ENCODE data around the gene RHBDF1.

RHBDF1 gene

DNA sequence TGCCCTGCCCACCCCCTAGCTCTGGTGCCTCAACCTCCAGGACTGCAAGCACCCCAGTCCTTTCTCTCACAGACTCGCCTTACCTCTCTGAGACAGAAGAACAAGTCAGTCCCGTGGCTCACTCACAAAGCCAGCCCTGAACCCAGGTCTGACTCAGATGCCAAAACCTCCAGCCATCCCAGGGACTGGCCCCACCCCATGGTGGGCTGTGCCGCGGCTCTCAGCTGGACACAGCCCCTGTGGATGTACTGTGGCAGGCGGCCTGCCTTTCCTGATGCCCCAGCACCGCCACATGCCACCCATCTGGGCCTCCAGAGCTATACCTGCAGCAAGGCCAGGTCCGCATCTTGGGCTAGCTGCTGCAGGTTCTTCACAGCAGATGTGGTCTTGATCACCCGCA is 25.4 kb upstream of the RHBDF1 start:
- intact Hi-C loops (cut with DNase I), result loop anchor here (1.0 kb wide), 1 partner anchor 33 kb away; no protein-coding TSS in a partner anchor
- no peak for DNase-seq

DNA sequence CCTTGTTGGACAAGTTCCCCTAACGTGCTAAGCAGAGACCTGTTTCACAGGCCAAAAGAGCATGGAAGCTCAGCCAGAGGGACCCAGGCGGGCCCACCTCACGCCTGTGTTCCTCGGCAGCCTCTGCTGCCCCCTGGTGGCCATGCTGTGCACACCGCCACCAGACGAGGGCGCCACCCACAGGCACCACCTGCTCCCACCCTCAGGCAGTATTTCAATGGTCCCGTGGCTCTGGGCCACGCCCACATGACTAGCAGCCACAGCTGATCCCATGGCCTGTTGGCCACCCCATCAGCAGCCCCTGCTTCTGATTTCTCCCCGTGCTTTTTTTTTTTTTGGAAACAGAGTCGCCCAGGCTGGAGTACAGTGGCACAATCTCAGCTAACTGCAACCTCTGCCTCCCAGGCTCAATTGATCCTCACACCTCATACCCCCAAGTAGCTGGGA is 24.5 kb upstream of the RHBDF1 start:
- DNase-seq, result peak; percentile 74 to 98 (median 86)
- intact Hi-C loops (cut with DNase I), result loop anchor here (1.0 kb wide), 1 partner anchor 32 kb away; no protein-coding TSS in a partner anchor

DNA sequence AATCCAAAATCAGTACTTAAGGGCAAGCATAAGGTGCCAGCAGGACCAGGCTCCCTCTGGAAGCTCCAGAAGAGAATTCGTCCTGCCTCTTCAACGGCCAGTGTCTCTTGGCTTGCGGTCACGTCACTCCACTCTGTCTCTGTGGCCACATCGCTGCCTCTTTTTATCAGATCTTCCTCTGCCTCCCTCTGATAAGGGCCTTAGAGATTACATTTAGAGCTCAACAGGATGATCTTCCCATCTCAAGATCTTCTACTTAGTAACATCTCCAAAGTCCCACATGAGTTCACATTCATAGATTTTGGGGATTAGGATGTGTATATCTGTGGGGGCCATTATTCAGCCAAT is 22.5 kb upstream of the RHBDF1 start:
- DNase-seq, result no peak
- intact Hi-C loops (cut with DNase I), result no loop called here

DNA sequence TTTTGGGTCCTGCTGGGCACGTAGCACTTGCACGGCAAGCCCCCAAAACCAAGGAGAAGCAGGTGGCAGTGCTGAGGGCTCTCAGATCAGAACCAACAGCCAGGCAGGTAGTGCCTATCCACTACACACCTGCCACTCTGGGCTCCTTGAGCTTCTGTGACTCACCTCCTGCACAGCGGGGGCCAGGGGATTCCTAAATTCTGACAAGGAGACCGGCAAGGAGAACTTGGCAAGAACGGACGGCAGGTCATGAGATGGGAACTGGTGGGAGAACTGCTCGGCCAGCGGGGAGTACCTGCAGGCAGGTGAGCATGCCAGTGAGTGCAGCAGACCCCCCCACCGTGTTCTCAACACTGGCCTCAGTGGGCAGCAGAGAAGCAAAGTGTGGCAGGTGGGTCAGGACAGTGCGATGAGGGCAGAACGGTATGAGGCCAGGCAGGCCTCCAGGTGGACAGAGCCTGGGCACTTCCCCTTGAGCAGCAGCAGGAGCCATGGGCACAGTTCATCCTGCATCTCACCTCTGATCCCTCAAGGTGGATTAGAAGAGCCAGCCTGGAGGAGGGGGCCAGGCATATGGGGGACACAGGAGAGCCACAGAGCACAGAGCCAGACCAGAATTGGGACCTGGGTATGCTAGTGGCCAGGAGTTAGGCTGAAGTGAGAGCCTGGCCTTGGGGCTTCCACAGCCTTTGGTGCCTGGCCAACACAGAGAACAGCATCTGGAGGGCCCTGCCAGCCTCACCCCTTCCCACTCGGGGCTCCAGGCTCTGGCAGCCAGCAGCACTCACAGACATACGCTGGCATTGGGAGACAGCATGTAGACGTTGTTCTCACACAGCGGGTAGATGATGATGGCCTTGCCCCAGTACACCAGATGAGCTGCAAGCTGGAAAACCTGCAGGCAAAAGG is 20.3 kb upstream of the RHBDF1 start:
- intact Hi-C loops (cut with DNase I), result no loop called here
- DNase-seq, result peak in 1 of 10 donors; percentile 83

DNA sequence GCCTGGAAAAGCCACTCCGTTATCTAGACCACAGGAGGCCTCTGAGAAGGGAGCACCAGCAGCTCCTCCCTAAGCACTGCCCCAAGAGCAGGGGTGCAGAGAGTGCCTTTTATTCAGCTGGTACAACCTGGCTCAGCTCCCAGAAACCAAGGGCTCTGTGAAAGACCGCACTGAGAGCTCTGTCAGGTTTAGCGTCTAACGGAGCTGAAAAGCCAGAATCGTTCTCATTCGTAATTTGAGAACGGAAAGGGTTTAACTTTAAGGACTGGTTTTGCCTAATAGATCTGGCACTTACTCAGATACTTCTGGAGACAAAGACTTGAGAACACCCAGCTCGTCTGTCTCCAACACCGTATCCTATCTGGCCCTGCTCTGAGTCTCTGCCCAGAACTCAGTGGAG is 19.1 kb upstream of the RHBDF1 start:
- intact Hi-C loops (cut with DNase I), result no loop called here
- DNase-seq, result peak in 6 of 10 donors; percentile 55 to 92 (median 64)

DNA sequence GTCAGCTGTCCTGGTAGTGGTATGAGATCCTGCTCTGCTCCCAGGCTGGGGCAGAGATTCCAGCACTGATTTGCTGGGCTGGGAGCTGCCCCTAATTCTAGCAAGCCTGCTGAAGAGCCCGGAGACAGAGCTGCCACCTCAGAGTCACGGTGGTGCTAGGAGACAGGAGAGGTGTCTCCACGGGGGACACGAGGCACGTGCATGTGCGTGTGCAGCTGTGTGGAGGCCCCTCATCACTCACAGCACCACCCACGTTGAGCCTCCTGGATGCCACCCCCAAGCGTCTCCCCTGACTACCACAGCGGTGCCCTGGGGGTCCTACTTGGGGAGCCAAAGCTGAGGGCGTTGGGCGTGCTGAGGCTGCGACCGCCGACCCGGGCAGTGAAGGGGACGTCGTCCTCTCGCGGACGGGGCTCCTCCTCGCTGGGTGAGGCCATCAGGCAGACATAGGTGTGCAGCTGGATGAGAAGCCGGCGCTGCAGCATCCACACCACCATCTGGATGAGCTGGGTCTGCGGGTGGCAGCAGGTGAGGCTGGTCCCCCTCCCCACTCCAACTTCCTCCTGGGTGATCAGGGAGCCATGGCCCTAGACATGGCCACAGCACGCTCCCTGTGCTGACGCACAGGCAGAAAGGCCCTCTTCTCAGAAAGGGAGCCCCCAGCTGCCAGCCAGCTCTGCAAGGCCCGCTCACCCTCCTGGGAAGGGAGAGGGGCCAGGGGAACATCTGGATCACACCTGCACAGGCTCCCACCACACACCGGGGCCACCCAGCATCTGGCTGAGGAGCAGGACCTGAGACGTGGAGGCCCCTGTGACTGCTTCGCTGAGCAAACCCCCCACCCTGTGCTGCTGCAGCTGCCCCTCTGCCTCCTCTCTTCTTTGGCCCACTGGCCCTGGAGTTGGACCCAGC is 17.2 kb upstream of the RHBDF1 start:
- intact Hi-C loops (cut with DNase I), result no loop called here
- DNase-seq, result peak in 1 of 10 donors; percentile 66

DNA sequence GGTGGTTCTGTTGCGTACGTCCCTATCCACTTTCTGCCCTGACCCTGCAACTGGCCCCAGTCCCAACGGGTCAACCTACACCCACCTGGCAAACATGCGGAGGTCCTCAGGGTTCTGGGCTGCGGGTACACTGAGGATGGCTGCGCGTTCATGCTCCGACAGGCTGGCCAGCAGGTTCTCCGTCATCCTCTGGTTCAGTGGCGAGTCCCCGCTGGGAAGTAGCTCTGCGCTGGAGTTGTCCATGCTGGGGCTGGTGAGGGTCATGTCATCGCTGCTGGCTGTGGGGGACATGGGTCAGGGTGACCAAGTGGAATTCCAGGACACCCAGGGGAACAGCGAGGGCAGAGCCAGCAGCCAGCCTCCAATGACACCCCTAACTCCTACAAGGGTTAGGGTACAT is 16.2 kb upstream of the RHBDF1 start:
- no peak for DNase-seq

DNA sequence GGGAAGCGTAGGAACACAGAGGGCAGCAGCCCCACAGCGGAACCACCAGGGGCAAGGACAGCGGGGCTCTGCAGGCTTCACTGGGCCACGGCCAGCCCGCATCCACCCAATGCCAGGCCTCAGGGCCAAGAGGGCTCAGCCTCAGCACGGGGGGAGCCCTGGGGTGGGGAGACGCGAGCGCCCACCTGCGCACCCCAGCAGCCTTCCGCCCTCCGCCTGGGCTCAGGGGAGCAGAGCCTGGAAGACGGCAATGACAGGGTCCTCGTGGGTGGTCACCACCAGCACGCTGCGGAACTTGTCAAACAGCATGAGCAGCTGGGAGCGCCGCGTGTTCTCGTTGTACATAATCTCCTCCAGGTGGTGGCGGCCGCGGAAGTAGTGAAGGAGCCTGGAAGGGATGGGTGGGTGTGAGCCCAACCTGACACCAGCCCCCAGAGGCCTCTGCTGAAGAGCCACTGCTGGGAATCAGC is 14.1 kb upstream of the RHBDF1 start:
- intact Hi-C loops (cut with DNase I), result no loop called here
- DNase-seq, result peak in 3 of 10 donors; percentile 65 to 88 (median 72)

More for the DNA sequence above, 16.2 kb upstream of the RHBDF1 start:
- intact Hi-C loops (cut with DNase I), result no loop called here

DNA sequence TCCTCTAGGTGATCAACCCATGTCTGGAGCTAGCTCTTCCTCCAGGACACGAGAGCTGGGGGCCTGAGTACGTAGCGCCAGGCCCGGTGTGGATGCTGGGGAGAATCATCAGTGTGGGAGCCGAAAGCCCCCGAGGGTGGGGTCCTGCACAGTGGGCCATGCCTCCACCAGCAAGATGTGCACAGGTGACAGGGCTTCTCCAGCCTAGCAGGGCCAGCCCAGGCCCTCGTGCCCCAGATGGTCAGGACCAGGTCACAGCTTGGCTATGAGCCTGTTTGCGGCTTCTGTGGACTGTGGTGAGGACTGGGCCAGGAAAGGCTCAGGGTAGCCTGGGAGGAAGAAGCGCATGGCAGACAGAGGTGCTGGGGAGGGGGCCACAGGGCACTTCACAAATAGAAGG is 13.4 kb upstream of the RHBDF1 start:
- no peak for DNase-seq
- intact Hi-C loops (cut with DNase I), result no loop called here

DNA sequence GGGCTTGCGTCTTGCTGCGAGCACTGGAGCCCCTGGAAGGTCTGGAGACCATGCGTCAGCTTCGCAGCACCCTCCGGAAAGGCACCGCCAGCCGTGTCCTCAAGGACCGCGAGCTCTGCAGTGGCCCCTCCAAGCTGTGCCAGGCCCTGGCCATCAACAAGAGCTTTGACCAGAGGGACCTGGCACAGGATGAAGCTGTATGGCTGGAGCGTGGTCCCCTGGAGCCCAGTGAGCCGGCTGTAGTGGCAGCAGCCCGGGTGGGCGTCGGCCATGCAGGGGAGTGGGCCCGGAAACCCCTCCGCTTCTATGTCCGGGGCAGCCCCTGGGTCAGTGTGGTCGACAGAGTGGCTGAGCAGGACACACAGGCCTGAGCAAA is 13.0 kb upstream of the RHBDF1 start:
- DNase-seq, result no peak
- intact Hi-C loops (cut with DNase I), result no loop called here

DNA sequence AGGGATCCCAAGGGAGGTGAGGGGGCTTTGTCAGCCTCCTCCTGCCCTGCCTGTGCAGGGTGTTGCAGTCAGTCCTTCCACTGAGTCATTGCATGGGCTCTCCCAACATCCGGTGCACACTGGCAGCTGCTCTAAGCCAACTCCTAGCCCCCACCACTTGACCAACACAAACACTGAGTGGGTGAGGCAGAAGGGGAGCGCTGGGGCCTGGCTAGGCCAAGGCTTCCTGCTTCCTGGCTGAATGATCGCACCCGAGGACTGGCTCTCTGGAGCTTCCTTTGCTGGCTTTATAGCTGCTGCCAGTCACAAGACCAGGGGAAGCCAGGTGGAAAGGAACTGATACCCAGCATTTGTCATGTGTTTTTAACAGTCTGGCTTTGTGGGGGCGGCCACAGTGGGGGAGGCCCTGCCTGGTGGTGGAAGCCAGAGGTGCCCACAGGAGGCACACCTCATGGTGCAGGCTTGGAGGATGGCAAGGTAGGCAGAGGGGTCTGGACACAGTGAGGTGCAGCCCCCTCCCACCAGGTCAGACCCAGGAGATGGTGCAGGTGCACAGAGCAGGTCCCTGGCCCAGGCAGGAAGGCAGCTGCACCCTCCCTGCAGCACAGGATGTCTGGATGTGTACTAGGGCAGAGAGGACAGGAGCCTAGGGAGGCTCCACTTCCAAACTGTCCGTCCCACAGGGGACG is 12.4 kb upstream of the RHBDF1 start:
- DNase-seq, result peak in 6 of 10 donors; percentile 45 to 90 (median 54)
- intact Hi-C loops (cut with DNase I), result no loop called here

DNA sequence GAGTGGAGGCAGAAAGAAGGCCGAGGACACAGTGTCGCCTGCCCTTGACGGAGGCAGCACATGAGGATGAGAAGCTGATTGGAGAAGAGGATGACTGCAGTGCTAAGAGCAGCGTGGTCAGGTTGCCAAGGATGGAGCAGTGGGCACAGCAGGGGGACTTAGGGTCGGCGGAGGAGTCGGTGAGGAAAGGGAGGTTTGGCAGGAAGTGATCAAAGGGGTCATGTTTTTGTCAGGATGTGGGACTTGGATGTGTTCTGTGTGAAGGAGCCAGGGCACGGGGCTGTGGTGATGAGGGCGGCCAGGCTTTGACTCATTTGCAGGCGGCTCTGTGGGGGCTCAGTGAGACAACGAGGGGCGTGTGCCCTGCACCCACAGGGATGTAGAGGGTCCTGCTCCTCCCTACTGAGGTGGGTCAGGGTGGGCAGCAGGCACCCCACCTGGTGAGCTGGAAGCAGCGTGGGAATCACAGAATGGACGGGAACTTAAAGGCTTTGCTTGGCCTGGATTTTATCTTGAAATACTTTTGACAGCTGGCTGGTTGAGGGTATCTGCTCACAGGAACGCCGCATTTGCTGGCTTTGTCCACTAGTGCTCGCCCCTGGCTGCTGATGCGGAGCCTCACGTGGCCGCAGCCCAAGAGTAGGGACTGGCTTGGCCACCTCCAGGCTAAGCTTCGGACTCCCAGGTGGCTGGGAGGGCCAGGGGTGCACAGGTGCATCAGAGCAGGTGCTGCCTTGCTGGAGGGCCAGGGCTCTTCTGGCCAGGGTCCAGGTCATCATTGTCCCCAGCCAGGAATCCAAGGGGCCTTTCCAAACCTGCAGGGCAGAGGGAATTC is 11.6 kb upstream of the RHBDF1 start:
- intact Hi-C loops (cut with DNase I), result no loop called here
- no peak for DNase-seq

DNA sequence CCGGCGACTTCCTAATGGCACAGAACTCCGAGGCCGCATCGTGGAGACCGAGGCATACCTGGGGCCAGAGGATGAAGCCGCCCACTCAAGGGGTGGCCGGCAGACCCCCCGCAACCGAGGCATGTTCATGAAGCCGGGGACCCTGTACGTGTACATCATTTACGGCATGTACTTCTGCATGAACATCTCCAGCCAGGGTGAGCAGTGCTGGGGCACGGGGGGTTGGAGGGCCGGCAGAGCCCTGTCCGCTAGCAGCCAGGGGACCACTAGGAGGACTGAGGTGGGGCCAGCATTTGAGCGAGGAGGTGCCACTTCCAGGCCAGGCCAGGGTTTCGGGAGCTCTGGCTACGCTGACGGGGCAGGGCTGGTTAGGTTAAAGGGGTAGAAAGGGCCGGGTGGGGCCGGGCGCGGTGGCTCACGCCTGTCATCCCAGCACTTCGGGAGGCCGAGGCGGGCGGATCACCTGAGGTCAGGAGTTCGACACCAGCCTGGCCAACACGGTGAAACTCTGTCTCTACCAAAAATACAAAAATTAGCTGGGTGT is 10.7 kb upstream of the RHBDF1 start:
- intact Hi-C loops (cut with DNase I), result no loop called here

DNA sequence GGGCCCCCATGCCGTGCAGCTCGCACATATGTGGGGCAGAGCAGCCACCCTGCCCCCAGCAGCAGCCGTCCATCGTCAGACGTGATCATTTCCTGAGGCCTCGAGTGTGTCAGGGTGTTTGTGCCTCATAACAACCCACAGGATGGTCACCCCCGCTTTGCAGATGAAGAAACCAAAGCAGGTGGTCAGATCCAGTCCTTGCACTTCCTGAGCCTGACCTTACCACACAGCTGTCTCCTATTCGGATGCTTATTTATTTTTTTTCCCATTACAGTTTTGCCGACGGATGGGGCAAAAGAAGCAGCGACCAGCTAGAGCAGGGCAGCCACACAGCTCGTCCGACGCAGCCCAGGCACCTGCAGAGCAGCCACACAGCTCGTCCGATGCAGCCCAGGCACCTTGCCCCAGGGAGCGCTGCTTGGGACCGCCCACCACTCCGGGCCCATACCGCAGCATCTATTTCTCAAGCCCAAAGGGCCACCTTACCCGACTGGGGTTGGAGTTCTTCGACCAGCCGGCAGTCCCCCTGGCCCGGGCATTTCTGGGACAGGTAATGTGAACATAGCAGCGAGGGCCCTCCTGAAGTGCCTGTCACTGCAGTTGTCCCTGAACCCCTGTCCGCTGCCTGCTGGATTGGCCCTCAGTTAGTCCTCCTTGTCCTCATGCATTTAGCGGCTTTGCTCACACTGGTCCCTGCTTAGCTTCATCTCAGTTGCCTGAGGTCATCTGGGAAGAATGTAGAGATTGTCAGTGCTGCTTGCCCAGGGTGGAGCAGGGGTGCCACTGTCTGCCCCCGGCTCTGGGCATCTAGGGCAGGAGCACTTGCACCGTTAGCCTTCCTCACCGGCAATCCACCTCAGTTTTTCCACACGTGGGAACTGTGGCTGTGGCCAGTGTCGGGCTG is 7.0 kb upstream of the RHBDF1 start:
- no peak for DNase-seq
- intact Hi-C loops (cut with DNase I), result no loop called here

More for the DNA sequence above, 10.7 kb upstream of the RHBDF1 start:
- DNase-seq, result no peak

DNA sequence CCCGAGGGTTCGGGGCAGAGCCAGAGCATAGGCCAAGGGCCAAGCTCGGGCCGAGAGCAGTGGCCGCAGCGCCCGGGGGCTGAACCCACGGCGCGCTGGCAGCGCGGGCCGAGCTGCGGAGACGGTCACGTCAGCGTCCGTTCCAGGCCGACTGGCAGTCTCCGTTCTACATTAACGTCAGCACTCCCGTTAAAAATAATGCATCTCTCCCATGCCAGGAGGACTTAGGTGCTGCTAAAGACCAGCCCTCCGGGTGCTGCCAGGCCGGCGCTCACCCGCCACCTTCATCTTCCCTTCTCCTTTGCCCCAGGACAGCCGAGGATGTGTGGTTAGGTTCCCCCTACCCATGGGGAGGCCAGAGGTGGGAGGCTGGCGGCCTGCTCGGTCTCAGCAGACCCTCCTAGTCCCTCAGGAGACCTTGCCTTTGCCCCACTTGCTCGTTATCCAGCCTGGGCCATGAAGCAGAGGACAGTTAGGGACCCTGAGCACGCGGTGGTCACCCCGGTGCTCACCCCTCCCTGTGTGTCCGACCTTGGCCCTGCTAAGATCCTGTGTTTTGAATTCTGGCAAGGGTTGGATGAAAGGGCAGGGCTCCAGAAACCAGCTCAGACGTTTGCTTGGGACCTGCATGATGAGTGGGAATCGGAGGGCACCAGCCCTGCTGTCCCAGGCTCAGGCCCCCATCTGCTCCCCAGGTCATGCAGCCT is 6.2 kb upstream of the RHBDF1 start:
- intact Hi-C loops (cut with DNase I), result no loop called here
- peak in 3 of 10 donors; percentile 43 to 87 (median 81) for DNase-seq

DNA sequence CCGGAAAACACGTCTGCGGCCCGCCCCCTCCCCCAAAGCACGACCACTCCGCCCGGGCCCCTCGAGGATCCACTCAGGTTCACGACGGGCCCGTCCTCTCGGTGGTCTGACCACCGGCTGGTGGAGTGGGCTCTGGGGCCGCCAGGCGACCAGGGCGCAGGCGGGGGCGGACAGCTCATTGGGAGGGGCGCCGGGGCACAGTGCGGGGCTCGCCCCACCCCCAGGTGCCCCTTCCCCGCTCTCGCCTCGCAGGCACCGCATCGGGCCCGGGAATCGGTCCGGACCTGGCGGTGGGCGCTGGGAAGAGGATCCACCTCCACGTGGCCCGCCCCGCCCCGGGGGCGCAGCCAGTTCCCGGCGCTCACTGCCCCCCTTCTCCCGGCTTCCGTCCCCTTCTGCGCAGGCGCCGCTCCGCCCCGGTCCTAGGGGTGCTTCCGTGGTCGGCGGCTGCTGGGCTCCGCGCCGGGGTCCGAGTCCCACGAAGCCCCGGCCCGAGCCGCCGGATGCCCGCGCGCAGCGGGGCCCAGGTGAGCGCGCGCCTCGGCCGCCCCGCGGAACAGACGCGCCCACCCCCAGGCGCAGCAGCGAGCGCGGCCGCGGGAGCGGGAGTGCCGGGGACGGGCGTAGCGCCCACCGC is 5.5 kb upstream of the RHBDF1 start, which contains the start of gene MPG:
Gene MPG (plus strand): TSS at position 419 of the 637 bp plus-strand sequence. CDS start 85 bp downstream, at position 504.
- peak; percentile 79 to 98 (median 87) for DNase-seq
- intact Hi-C loops (cut with DNase I), result no loop called here

DNA sequence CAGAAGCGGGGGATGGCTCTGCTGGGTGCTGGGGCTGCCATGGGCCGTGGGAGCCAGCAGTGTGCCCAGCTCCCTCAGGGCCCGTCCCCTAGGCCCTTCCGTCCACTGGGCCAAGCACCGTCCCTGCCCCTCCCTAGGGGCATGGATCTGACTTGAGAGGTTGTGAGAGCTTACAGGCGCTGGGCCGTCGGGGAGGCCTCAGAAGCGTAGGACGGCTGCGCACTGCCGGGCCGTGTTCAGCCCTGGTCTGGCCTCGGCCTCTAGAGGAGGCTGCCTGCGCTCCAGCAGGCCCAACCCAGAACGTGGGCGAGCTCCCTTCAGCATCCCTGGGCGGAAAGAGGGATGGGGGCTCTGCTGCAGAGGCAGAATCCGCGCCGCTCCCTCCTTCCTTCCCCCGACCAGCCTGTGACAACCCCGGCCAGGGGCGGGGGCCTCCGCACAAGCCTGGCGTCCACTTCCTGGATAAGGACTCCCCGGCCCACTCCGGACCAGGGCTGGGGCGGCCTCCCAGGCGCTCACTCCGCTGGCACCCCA is 4.9 kb upstream of the RHBDF1 start:
- intact Hi-C loops (cut with DNase I), result no loop called here
- DNase-seq, result peak in 4 of 10 donors; percentile 44 to 91 (median 86)

All from posterior cingulate gyrus (tissue), 11 donors.